HG02938 (cell line): ENCODE results near the gene SLC22A14.
"Not testable (repeated sequence)": the region's sequence is repeated elsewhere in the genome, so short reads cannot be mapped to it uniquely, and the experiment has no call there.

Experiments used
- ATAC-seq: cut with Tn5 transposase; IDR thresholded peaks from one replicate; pipeline ENCODE4 v1.9.1; 2021; ENCODE audit warnings: mild to moderate bottlenecking, moderate library complexity; ENCODE audit not compliant: unreplicated experiment

Gene SLC22A14

DNA sequence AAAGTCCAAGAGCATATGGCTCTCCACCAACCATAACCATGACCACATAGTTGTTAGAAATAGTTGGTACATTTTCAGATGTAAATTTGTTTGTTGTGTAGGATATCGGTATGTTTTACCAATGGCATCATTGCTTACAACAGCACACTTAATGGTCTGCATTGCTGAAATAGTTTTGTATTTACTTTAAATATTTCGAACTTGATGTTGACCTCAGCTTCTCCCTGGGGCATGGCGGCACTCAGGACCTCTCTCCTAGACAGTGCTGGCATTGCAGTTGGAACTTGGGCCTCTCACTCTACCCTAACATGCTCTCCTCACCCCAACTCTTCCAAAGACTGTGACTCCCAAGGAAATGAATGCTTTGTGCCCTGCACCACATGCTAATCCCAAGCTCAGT lies 11.5 kb upstream of the SLC22A14 start:
- ATAC-seq = no peak

DNA sequence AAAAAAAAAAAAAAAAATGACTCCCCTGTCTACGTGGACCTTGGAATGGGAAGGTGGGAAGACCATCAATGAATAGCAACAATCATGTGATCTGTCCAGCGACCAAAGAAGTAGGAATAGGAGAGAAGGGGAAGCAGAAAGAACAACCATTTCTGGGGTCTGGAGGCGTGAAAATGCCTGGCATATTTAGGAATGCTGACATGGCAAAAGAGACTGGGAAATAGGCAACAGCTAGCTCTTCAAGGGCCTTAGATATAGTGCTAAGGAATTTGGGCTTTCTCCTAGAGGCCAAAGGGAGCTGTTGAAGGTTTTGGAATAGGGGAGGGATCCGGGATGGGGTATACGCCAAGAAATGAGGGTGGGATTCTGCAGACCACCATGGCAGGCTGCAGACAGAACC lies 10.5 kb upstream of the SLC22A14 start:
- no peak for ATAC-seq

DNA sequence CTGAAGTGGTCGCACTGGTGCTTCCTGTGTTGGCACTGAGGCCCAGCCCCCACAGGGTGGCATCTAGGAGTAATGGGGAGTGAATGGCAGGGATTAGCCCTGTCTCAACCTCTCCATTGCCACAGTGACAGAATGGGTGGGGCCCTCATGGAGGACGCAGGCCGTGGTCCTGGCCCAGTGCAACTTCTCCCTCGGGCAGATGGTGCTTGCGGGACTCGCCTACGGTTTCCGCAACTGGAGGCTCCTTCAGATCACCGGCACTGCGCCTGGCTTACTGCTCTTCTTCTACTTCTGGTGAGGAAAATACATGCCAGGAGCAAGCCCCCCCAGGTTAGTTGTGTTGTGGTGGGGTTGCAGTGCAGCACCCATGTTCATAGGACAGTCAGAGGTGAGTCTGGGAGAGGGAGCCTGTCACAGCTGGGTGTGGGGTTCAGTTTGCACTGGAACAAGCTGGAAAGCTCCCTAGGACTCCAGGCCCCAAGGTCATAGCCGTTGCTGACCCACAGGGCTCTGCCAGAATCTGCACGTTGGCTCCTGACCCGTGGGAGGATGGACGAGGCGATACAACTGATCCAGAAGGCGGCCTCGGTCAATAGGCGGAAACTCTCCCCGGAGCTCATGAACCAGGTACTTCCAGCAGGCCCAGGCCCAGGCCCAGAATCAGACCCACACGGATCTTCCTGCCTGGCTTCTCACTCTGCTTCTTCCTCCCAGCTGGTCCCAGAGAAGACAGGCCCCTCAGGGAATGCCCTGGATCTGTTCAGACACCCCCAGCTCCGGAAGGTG lies 7.0 kb upstream of the SLC22A14 start:
- no peak for ATAC-seq

DNA sequence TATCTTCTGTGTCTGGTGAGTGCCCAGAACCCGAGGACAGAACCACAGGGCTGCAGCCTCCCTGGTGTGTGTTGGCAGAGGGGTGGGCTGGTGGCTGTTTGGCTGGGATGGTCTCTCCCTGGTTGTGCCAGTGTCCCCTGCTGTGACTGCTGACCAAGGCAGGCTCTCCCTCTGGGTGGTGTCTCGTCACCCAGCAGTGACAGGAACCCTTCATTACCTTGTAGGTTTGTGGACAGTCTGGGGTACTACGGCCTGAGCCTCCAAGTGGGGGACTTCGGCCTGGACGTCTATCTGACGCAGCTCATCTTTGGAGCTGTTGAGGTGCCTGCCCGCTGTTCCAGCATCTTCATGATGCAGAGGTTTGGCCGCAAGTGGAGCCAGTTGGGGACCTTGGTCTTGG lies 6.4 kb upstream of the SLC22A14 start:
- no peak for ATAC-seq

DNA sequence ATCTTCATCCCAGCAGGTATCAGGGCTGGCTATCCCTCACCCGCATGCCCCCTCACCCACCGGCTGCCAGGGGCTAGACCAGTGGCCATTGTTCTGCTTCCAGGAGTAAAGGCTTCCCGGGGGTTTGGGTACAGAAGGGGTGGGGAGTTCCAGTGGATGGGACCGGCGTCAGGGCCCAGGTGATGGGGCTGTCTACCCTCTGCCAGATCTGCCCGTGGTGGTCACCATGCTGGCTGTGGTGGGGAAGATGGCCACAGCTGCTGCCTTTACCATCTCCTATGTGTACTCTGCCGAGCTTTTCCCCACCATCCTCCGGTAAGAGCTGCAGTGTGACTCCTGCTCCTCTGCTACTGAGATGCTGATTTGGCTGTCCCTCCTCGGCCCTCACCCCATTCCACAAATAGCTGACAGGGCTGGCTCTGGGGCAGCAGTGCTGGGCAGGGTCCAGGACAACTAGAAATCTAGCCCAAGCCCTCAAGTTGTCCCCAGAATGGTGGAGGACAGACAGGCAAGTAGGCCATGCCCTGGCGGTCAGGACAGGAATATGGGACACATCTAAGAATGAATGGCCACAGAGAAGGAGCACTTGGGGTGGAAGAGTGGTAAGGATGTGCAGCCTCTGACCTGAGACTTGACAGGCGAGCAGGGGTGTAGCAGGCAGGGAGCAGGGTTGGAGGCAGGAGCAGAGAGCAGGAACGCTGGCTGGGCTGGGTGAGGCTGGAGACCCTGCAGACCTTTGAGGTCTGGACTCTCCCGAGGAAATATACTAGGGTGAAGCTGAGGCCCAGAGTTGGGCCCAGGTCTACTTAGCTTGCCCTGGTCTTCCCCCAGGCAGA lies 5.8 kb upstream of the SLC22A14 start:
- no peak for ATAC-seq

DNA sequence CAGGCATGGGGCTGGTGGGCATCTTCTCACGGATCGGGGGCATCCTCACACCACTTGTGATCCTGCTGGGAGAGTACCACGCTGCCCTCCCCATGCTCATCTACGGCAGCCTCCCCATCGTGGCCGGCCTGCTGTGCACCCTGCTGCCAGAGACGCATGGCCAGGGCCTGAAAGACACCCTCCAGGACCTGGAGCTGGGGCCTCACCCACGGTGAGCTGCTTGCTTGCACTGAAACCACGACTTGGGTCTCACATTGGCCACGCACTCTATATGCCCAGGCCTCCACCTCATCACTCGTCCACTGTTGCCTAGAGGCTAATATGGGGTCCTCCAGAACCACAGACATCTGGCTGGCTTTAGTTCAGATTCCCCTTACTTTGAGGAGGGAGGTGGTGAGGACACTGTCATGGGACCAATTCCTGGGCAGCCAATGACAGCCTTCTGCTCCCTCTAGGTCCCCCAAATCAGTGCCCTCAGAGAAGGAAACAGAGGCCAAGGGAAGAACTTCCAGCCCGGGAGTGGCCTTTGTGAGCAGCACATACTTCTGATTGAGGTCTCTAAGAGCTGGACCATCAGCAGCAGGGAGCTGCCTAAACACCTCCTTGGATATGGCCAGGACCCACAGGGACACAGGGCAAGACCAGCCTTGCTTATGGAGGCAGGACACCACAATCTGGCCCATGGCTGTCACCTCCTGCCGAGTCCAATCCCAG lies 5.0 kb upstream of the SLC22A14 start:
- no peak for ATAC-seq

DNA sequence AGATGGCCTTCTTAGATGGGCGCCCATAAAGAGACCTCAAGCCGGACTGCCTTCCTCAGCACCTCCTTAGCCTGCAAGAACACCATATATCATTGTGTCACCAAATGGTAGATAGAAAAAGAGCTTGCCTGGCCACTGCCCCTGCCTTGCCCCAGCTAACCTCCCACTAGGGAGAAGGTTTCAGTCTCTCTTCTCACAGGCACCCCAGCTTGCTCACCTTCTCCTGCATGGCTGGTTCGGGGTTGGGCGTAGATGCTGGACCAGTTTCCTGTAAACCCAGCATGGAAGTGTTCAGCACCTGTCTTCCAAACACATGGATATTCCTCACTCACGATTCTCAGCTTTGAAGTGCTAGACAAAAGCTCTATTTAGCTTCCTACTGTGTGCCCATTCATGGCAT lies 3.3 kb upstream of the SLC22A14 start:
- ATAC-seq = no peak

DNA sequence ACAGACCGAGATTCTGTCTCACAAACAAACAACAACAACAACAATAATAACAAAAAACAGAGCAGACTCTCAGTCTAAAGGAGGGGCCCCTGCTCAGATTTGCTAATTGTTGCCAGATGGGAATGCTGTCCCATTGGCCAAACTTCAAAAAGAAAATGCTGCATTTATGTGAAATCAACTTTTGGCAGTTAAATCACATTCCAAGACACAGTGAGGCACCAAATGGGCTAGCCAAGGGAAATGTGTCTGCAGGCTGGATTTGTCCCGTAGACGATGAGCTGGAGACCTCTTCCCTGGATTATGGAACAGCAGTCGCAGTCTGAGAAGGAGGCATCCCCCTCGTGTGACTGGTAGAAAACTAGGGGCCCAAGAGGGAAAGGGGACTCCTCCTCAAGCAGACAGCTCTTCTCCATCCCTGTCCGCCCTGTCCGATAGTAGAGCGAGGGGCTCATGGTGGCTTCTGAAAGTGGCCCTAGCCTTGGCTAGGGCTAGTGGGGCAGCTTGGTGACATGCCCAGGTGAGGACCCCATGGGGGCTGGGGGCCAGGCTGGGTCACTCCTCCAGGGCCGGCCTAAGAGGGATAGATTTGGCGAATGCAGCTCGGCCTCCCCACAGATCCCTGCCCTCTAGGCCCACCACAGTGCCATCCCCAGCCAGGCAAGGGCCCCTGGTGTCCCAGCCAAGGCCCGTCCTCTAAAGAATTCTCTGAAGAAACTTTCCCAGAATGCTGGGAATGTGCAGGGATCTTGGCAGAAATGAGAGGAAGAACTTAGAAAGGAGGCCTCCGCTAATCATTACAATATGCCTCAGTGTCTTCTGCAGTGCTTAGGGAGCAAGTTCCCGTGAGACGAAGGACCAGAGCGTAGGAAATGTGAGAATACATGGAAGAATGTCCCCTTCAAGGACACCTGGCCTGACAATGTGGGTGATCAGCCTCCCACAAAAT lies 2.0 kb downstream of the SLC22A14 start:
- no peak for ATAC-seq

DNA sequence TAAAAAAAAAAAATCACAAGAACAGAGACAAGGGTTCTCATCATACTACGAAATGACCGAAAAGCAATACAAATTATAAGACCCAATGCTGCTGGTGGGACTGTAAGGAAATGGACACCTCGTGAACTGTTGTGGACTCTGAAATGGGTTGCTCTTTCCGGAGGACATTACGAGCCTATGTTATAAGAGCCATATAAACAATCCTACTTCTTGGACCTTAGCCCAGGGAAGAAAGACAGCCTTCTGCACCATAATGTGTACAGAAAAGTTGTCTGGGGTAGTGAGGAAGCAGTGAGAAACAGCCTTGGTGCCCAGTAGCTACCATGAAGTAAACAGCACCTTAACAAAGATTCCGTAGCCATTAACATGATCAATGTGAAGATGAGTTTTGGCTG lies 2.7 kb downstream of the SLC22A14 start:
- no peak for ATAC-seq

DNA sequence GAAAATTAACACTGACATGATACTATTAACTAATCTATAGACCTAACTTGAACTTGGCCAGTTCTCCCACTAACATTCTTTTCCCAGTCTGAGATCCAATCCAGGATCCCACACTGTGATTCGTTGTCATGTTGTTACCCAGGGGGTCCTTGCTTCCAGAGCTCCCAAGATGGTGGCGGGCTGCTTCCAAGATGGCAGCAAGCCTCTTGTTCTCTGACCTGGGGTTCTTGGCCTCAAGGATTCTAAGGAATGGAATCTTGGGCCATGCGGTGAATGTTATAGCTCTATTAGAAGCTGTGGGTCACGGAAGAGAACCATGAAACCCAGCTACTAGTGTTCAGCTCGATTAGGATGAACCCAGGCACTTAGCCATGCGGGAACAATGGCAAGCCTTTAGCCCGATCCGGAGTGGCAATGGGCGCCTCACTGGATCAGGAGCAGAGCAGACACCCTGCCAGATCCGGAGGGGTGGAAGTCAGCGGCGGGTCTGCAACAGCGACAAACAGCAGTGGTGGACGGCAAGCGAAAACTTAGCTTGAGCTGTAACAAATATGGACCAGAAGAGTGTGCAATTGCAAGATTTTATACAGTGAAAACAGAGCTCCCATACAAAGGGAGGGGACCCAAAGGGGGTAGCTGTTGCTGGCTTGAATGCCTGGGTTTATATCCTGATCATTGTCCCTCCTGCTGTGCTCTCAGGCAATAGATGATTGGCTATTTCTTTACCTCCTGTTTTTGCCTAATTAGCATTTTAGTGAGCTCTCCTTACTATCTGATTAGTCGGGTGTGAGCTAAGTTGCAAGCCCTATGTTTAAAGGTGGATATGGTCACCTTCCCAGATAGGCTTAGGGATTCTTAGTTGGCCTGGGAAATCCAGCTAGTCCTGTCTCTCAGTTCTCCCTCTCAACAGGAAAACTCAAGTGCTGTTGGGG lies 7.5 kb downstream of the SLC22A14 start:
- not testable (repeated sequence) for ATAC-seq

DNA sequence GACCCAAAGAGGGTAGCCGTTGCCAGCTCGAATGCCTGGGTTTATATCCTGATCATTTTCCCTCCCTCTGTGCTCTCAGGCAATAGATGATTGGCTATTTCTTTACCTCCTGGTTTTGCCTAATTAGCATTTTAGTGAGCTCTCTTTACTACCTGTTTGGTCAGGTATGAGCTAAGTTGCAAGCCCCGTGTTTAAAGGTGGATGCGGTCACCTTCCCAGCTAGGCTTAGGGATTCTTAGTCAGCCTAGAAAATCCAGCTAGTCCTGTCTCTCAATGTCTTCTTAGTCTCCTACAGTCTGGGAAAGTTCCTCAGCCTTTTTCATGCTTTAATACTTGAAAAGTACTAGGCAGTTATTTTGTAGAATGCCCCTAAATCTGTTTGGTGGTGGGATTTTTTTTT lies 15.0 kb downstream of the SLC22A14 start:
- not testable (repeated sequence) for ATAC-seq

DNA sequence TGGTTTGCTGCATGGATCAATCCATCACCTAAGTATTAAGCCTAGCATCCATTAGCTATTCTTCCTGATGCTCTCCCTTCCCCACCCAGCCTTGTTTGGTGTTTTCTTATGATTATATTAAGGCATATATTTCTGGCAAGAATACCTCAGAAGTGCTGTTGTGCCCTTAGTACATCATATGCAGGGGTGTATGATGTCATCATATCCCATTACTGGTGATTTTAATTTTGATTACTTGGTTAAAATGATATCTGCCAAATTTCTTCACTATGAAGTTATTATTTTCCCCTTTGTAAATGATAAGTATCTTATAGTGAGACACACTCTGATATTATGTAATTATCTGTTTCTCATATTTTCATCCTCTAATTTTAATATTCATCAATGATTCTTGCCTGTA lies 15.4 kb downstream of the SLC22A14 start:
- no peak for ATAC-seq

DNA sequence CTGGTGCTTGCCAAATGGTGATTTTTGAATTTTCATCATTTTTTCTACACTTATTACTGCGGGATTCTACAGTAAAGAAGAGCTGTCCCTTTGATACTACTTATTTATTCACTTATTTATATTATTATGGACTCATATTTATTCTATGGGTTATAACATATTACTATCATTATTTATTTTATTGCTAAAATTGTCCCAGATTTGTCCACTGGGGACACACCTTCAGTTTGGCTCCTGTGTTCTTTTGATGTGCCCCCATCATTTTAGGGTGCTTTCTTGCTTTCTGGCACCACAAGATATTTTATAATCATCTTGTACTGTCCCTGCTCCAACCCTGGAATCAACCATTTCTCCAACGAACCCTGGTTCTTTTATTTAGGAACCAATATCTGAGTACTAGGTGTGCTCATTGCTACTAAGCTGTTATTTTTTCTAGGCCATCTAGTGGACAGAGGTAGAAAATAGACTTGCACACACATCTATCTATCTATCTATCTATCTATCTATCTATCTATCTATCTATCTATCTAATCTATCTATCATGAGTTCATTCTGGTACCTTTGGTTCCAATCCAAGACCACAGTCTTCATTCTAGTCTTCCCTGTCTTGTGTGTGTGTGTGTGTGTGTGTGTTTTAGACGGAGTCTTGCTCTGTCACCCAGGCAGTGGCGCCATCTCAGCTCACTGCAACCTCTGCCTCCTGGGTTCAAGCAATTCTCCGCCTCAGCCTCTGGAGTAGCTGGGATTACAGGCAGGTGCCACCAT lies 16.0 kb downstream of the SLC22A14 start:
- ATAC-seq = no peak

DNA sequence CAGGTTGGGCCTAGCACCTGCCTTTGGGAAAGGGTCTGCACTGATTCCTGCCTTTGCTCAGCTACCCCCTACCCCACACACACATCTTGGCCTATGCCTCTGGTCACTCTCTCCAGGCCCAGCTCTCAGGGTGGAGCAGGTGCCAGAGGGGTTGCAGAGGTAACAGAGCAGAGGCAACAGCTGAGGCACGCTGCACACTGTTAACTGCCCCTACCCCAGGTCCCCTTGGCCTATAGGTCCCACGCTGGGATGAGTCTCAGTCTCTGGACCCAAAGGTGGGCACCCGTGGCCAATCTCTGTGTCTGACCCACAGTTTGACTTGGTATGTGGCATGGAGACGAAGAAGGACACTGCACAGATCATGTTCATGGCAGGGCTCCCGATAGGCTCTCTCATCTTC lies 24.8 kb downstream of the SLC22A14 start:
- no peak for ATAC-seq

DNA sequence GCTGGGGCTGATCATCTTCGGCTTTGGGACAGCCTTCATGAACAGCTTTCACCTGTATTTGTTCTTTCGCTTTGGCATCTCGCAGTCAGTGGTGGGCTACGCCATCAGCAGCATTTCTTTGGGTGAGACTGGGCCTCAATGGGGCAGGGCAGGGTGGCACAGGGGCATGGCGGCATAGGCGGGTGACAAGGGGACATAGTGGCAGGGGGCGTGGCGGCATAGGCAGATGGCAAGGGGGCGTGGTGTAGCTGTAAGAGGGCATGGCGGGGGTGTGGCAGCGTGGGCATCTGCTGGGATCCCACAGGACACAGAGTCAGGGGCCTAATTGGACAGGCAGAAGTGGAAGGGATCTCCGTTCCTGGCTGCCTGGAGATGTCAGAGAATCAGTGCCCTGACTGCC lies 25.5 kb downstream of the SLC22A14 start:
- ATAC-seq = no peak

DNA sequence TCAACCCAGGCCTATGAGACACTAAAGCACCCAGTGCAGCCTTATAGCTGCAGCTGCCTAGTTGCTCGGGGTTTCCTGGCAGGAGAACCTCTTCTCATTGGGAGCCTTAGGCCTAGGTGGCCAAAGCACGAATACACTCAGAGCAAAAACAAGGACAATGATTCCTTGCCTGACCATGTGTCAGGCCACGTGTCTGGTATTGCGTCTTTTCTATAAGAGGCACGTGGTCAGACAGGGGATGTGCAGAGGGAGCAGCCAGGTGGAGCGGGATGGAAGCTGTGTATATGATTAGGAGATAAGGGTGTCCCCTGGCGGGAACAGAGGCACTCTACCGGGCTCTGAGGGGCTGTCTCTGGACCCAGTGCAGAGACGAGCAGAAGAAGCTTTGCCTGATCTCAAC lies 26.4 kb downstream of the SLC22A14 start:
- no peak for ATAC-seq

DNA sequence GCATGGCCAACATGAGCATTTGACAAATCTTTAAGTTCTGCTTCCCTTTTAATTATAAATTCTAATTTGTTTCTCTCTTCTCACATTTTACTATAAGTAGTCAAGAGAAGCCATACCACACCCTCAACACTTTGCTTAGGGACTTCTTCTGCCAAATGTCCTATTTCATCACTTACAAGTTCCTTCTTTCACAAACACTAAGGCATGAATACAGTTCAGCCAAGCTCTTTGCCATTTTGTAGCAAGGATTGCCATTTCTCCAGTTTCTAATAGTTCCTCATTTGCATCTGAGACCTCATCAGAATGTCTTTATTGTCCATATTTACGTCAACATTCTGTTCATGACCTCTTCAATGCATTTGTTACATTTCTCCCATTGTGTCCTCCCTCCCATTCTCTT lies 29.4 kb downstream of the SLC22A14 start:
- ATAC-seq = no peak

DNA sequence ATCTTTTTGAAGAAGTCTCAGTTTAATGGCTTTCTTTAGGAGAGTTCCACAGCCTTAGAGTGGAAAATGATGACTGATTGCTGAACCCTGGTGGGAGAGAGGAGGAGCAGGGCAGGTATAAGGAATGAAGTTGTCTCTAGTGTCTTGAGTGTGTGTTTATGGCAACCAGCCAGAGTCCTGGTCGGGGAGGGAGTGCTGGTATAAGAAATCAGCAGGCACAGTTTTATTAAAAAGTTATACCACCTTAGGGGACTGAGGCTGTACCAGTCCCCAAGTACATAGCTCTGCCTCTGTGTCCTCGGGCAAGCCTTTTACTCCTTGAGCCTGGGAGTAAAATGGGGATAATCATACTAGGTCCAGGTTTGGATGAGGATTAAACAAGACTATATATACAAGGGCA lies 29.8 kb downstream of the SLC22A14 start:
- ATAC-seq = no peak

DNA sequence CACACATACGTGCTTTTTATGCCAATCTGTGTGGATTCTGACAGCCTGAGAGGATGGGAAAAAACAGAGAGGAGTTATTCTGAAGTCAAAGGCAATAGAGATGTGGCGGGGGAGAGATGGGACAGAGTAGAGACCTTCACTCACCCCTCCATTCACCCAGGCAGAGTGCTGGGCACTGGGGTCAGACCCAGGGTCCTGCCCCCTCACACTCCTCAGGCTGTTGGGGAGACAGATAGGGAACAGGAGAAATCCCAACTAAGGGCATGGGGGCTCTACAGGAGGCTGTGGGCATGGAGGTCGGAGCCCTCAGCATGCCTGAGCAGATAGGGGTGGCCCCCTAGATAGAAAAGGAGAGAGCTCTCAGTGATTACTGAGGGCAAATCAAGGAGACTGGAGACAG lies 30.3 kb downstream of the SLC22A14 start:
- ATAC-seq = no peak
